Endothelial cell of umbilical vein (primary cell): ENCODE measurements around the gene NEAT1.

Source experiments
- EZH2 ChIP-seq: IDR thresholded peaks from 2 replicates; pipeline ENCODE4 v1.6.1; 2012; ENCODE audit warnings: borderline replicate concordance, low read depth, mild to moderate bottlenecking, moderate library complexity, low read length, inconsistent platforms; ENCODE audit not compliant: severe bottlenecking
- FOS ChIP-seq: IDR thresholded peaks from 2 replicates; pipeline ENCODE4 v1.6.1; 2011; ENCODE audit warnings: mild to moderate bottlenecking, low read length, moderate library complexity, borderline replicate concordance; ENCODE audit not compliant: insufficient read depth
- GATA2 ChIP-seq: IDR thresholded peaks from 2 replicates; pipeline ENCODE4 v1.7.0; 2011; ENCODE audit warnings: low read depth, mild to moderate bottlenecking, moderate library complexity, mixed read lengths, low read length; ENCODE audit not compliant: insufficient read length, insufficient read depth
- JUN ChIP-seq: IDR thresholded peaks from 2 replicates; pipeline ENCODE4 v1.6.1; 2011; ENCODE audit warnings: borderline replicate concordance, low read depth; ENCODE audit not compliant: insufficient read length, insufficient read depth
- POLR2A ChIP-seq: IDR thresholded peaks from 2 replicates; pipeline ENCODE4 v1.6.1; 2012; ENCODE audit warnings: low read depth, mild to moderate bottlenecking, control low read depth, low read length
- POLR2AphosphoS5 ChIP-seq: IDR thresholded peaks from 2 replicates; pipeline ENCODE4 v1.6.1; 2012; ENCODE audit warnings: low read depth, mild to moderate bottlenecking, control low read depth, low read length, moderate library complexity; ENCODE audit not compliant: insufficient read depth
- TF ChIP-seq, protein P1 (sequence below), 2 donors: IDR thresholded peaks; 1 replicate in 1 of 2; 2 replicates in 1 of 2; pipeline ENCODE4 v1.5.1; 2011; ENCODE audit warnings: low read length in 2 of 2, mild to moderate bottlenecking in 2 of 2, moderate library complexity in 2 of 2, control low read depth in 1 of 2, inconsistent platforms in 1 of 2, low read depth in 1 of 2; ENCODE audit not compliant: insufficient read depth in 1 of 2; ENCODE audit errors: extremely low read depth in 1 of 2
- TF ChIP-seq, protein P2 (sequence below): IDR thresholded peaks from 2 replicates; pipeline ENCODE4 v1.6.1; 2011; ENCODE audit not compliant: insufficient read depth, insufficient read length

DNA sequence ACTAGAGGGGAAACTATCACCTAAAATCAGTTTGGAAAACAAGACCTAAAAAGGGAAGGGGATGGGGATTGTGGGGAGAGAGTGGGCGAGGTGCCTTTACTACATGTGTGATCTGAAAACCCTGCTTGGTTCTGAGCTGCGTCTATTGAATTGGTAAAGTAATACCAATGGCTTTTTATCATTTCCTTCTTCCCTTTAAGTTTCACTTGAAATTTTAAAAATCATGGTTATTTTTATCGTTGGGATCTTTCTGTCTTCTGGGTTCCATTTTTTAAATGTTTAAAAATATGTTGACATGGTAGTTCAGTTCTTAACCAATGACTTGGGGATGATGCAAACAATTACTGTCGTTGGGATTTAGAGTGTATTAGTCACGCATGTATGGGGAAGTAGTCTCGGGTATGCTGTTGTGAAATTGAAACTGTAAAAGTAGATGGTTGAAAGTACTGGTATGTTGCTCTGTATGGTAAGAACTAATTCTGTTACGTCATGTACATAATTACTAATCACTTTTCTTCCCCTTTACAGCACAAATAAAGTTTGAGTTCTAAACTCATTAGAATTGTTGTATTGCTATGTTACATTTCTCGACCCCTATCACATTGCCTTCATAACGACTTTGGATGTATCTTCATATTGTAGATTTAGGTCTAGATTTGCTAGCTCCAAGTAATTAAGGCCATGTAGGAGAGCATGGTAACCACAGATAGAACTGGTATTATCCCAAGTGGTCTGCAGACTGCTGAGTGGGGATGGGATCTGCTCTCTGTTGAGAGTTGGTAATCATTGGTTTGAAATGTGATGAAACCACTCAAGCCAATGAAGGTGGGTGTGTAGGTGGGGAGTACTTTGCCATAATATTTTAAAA lies 3.6 kb downstream of the NEAT1 start:
- TF ChIP-seq, protein P1, sequence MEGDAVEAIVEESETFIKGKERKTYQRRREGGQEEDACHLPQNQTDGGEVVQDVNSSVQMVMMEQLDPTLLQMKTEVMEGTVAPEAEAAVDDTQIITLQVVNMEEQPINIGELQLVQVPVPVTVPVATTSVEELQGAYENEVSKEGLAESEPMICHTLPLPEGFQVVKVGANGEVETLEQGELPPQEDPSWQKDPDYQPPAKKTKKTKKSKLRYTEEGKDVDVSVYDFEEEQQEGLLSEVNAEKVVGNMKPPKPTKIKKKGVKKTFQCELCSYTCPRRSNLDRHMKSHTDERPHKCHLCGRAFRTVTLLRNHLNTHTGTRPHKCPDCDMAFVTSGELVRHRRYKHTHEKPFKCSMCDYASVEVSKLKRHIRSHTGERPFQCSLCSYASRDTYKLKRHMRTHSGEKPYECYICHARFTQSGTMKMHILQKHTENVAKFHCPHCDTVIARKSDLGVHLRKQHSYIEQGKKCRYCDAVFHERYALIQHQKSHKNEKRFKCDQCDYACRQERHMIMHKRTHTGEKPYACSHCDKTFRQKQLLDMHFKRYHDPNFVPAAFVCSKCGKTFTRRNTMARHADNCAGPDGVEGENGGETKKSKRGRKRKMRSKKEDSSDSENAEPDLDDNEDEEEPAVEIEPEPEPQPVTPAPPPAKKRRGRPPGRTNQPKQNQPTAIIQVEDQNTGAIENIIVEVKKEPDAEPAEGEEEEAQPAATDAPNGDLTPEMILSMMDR (IDR thresholded peaks at IDR 0.05; ENCODE audit: extremely low read depth in 1 of 2, insufficient read depth in 1 of 2, low read depth in 1 of 2, low read length in 2 of 2): no peak
- TF ChIP-seq EZH2: no peak
- TF ChIP-seq, protein P2, sequence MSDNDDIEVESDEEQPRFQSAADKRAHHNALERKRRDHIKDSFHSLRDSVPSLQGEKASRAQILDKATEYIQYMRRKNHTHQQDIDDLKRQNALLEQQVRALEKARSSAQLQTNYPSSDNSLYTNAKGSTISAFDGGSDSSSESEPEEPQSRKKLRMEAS: no peak
- no peak for TF ChIP-seq POLR2A
- TF ChIP-seq POLR2AphosphoS5: peak; percentile 73
- peak; percentile 46 for TF ChIP-seq JUN
- no peak for TF ChIP-seq GATA2
- no peak for TF ChIP-seq FOS
